ENCODE data around the gene ANTXR2.

ANTXR2 gene

DNA sequence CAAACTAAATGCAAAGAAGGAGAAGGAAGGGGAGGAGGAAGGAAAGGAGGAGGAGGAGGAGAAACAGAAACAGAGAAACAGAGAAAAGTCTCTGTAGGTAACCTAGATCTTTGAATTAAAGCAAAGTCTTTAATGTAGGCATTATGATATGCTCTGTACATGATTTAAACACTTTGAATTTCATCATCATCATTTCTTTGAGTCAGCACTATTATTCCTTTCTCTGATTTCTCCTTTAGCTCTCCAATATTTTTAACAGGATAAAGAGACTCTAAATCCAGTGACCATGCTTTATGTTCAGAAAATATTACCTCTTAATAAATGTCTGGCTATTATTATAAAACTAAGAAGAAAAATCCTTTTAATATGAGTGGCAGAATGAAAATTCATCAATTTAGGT, 124.3 kb downstream of the ANTXR2 start:
- H3K27ac ChIP-seq (ENCODE audit: insufficient read depth, low read length, poor library complexity, severe bottlenecking), result no peak overlapping the region
- no peaks in the 10 kb centered on the region for H3K4me1 ChIP-seq (ENCODE audit: control insufficient read depth, insufficient read depth, low read length, poor library complexity, severe bottlenecking)
- no peaks in the 10 kb centered on the region for H3K27me3 ChIP-seq (replicated peaks; ENCODE audit: control insufficient read depth, insufficient read depth, low read length, poor library complexity, severe bottlenecking)
- no peaks in the 10 kb centered on the region for H3K9me3 ChIP-seq (ENCODE audit: control insufficient read depth, low read length)
- H3K36me3 ChIP-seq (ENCODE audit: control insufficient read depth, insufficient read depth, low read length), result no peaks in the 10 kb centered on the region
- no peak for DNase-seq
- no peak overlapping the region for H3K4me3 ChIP-seq (ENCODE audit: insufficient read depth, low read depth, low read length, poor library complexity, severe bottlenecking)

DNA sequence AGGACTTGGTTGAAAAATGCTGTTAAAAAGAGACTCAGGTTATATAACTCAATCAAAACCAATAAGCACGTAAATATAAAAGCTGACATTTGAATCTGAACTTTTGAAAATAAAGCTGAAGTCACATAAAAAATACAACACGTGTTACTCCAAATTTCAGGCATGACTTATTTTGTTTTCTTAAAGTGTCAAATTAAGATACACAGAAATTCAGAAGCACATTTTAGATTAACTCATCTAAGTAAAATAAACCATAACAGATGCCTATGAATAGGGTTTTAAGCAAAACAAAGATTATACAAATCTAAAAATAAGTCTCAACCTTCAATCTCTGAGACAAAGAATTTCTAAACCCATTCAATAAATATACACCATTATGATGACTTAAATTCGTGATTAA, 124.8 kb downstream of the ANTXR2 start:
- Histone ChIP-seq H3K4me1 (ENCODE audit: control insufficient read depth, insufficient read depth, low read length, poor library complexity, severe bottlenecking) (no peaks in the 10 kb centered on the region), H3K4me3 (ENCODE audit: insufficient read depth, low read depth, low read length, poor library complexity, severe bottlenecking) (no peak overlapping the region), H3K27ac (ENCODE audit: insufficient read depth, low read length, poor library complexity, severe bottlenecking) (no peak overlapping the region), H3K36me3 (ENCODE audit: control insufficient read depth, insufficient read depth, low read length) (no peaks in the 10 kb centered on the region), H3K9me3 (ENCODE audit: control insufficient read depth, low read length) (no peaks in the 10 kb centered on the region), H3K27me3 (replicated peaks; ENCODE audit: control insufficient read depth, insufficient read depth, low read length, poor library complexity, severe bottlenecking) (no peaks in the 10 kb centered on the region)
- no peak for DNase-seq

DNA sequence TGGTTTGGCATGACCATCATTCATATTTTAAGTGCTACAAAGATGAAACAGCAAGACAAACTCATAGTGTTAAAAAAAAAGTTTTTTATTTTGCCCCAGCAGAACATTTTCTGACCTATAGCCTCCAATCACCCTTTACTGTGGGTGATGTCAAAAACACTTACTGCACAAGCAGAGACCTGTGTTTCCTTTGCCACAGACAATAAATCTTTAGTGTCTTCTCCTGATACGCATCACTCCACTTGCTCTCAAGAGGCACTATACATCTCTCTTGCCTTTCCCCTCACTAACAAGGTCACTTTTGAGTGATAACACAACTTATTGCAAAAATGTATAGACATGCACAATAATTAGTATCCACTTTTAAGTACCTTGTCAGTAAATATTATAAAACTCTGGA, 125.6 kb downstream of the ANTXR2 start:
- H3K9me3 ChIP-seq (ENCODE audit: control insufficient read depth, low read length), result no peaks in the 10 kb centered on the region
- H3K27ac ChIP-seq (ENCODE audit: insufficient read depth, low read length, poor library complexity, severe bottlenecking), result no peak overlapping the region
- H3K27me3 ChIP-seq (replicated peaks; ENCODE audit: control insufficient read depth, insufficient read depth, low read length, poor library complexity, severe bottlenecking), result no peaks in the 10 kb centered on the region
- H3K36me3 ChIP-seq (ENCODE audit: control insufficient read depth, insufficient read depth, low read length), result no peaks in the 10 kb centered on the region
- no peak for DNase-seq
- H3K4me3 ChIP-seq (ENCODE audit: insufficient read depth, low read depth, low read length, poor library complexity, severe bottlenecking), result no peak overlapping the region
- H3K4me1 ChIP-seq (ENCODE audit: control insufficient read depth, insufficient read depth, low read length, poor library complexity, severe bottlenecking), result no peaks in the 10 kb centered on the region

DNA sequence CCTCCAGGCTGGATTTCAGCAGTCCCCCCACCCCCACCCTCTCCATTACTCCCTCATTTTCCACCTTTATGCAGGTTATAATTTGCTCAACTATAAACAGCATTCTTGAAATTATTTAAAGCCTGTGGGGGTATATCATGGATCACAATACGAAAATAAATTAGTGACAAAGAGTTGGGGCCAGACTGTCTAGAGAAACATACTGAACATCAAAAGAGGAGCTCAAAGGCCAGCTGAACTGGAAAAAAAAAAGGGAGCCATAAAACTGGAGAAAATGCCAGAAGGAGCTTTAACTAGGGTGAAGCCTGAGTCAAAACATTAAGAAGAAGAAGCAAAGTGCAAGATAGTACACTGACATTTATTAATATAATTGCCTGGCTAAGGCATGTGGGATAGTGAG, 137.8 kb downstream of the ANTXR2 start:
- H3K4me3 ChIP-seq (ENCODE audit: insufficient read depth, low read depth, low read length, poor library complexity, severe bottlenecking), result no peak overlapping the region
- H3K9me3 ChIP-seq (ENCODE audit: control insufficient read depth, low read length), result no peaks in the 10 kb centered on the region
- no peak for DNase-seq
- H3K4me1 ChIP-seq (ENCODE audit: control insufficient read depth, insufficient read depth, low read length, poor library complexity, severe bottlenecking), result no peaks in the 10 kb centered on the region
- no peak overlapping the region for H3K27ac ChIP-seq (ENCODE audit: insufficient read depth, low read length, poor library complexity, severe bottlenecking)
- no peaks in the 10 kb centered on the region for H3K36me3 ChIP-seq (ENCODE audit: control insufficient read depth, insufficient read depth, low read length)
- H3K27me3 ChIP-seq (replicated peaks; ENCODE audit: control insufficient read depth, insufficient read depth, low read length, poor library complexity, severe bottlenecking), result no peaks in the 10 kb centered on the region

DNA sequence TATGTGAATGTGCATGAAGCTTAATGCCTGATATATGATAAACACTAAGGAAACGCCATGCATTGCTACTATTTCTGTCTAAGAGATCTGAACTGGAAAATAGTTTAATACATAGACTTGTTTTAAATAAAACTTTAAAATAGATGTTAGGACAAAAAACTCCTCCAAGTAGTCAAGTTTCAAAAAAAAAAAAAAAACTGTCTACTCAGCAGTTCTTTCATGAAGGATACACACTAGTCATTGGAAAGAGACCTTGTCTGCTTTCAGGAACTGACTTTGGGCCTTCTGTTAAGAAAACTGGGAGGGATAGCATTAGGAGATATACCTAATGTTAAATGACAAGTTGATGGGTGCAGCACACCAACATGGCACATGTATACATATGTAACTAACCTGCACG, 138.4 kb downstream of the ANTXR2 start:
- no peak for DNase-seq
- no peaks in the 10 kb centered on the region for H3K4me1 ChIP-seq (ENCODE audit: control insufficient read depth, insufficient read depth, low read length, poor library complexity, severe bottlenecking)
- no peak overlapping the region for H3K27ac ChIP-seq (ENCODE audit: insufficient read depth, low read length, poor library complexity, severe bottlenecking)
- H3K27me3 ChIP-seq (replicated peaks; ENCODE audit: control insufficient read depth, insufficient read depth, low read length, poor library complexity, severe bottlenecking), result no peaks in the 10 kb centered on the region
- H3K36me3 ChIP-seq (ENCODE audit: control insufficient read depth, insufficient read depth, low read length), result no peaks in the 10 kb centered on the region
- H3K9me3 ChIP-seq (ENCODE audit: control insufficient read depth, low read length), result no peaks in the 10 kb centered on the region
- H3K4me3 ChIP-seq (ENCODE audit: insufficient read depth, low read depth, low read length, poor library complexity, severe bottlenecking), result no peak overlapping the region

DNA sequence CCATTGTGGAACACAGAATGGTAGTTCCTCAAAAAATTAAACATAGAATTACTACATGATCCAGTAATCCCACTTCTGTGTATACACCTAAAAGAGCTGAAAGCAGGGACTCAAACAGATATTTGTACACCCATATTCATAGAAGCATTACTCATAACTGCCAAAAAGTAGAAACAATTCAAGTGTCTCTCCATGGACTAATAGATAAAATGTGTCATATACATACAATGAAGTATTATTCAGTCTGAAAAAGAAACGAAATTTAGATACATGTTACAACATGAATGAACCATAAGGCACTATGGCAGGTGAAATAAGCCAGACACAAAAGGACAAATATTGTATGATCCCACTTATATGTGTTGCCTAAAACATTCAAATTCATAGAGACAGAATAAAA, 145.1 kb downstream of the ANTXR2 start:
- no peaks in the 10 kb centered on the region for H3K27me3 ChIP-seq (replicated peaks; ENCODE audit: control insufficient read depth, insufficient read depth, low read length, poor library complexity, severe bottlenecking)
- no peak overlapping the region for H3K4me3 ChIP-seq (ENCODE audit: insufficient read depth, low read depth, low read length, poor library complexity, severe bottlenecking)
- DNase-seq, result no peak
- no peaks in the 10 kb centered on the region for H3K9me3 ChIP-seq (ENCODE audit: control insufficient read depth, low read length)
- H3K36me3 ChIP-seq (ENCODE audit: control insufficient read depth, insufficient read depth, low read length), result no peaks in the 10 kb centered on the region
- no peaks in the 10 kb centered on the region for H3K4me1 ChIP-seq (ENCODE audit: control insufficient read depth, insufficient read depth, low read length, poor library complexity, severe bottlenecking)
- no peak overlapping the region for H3K27ac ChIP-seq (ENCODE audit: insufficient read depth, low read length, poor library complexity, severe bottlenecking)

DNA sequence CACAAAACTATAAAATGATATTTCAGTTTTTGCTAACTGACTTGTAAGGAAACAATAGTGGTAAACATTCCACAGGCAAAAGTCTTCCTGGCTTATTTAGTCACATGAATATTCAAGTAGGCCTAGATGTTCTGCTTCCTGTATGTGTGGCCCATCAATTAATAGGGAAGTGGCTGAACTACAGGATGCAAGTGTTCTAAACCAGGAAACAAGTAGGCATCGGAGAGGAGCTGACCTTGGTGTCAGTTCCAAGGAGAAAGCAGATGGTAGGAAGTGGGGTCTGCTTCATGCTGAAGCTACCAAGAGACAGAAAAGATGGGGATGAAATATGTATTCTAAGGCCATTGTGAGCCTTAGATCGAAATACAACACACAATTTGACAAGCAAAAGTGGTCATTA, 149.7 kb downstream of the ANTXR2 start:
- Histone ChIP-seq H3K4me1 (ENCODE audit: control insufficient read depth, insufficient read depth, low read length, poor library complexity, severe bottlenecking) (no peaks in the 10 kb centered on the region), H3K27ac (ENCODE audit: insufficient read depth, low read length, poor library complexity, severe bottlenecking) (no peak overlapping the region), H3K36me3 (ENCODE audit: control insufficient read depth, insufficient read depth, low read length) (no peaks in the 10 kb centered on the region), H3K4me3 (ENCODE audit: insufficient read depth, low read depth, low read length, poor library complexity, severe bottlenecking) (no peak overlapping the region), H3K9me3 (ENCODE audit: control insufficient read depth, low read length) (no peaks in the 10 kb centered on the region), H3K27me3 (replicated peaks; ENCODE audit: control insufficient read depth, insufficient read depth, low read length, poor library complexity, severe bottlenecking) (no peaks in the 10 kb centered on the region)
- no peak for DNase-seq

DNA sequence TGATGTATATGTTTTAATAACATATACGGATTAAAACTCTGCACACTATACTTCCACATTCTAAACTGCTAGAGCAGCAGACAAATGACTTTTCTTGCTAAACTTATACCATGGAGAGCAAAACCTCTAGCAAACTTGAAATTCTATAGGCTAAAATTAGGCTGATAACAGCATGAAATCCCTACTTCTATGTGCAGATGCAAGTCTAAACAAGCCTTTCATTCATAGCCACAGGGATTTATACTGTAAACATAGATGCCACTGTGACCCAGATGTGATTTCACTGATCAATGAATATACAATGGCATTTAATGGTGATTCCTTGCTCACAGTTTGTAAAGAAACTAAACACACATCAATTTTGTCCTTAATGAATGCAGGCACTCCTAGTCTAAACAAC, 151.0 kb downstream of the ANTXR2 start:
- H3K4me1 ChIP-seq (ENCODE audit: control insufficient read depth, insufficient read depth, low read length, poor library complexity, severe bottlenecking), result no peaks in the 10 kb centered on the region
- no peaks in the 10 kb centered on the region for H3K36me3 ChIP-seq (ENCODE audit: control insufficient read depth, insufficient read depth, low read length)
- no peak overlapping the region for H3K4me3 ChIP-seq (ENCODE audit: insufficient read depth, low read depth, low read length, poor library complexity, severe bottlenecking)
- no peaks in the 10 kb centered on the region for H3K9me3 ChIP-seq (ENCODE audit: control insufficient read depth, low read length)
- H3K27me3 ChIP-seq (replicated peaks; ENCODE audit: control insufficient read depth, insufficient read depth, low read length, poor library complexity, severe bottlenecking), result no peaks in the 10 kb centered on the region
- H3K27ac ChIP-seq (ENCODE audit: insufficient read depth, low read length, poor library complexity, severe bottlenecking), result no peak overlapping the region
- DNase-seq, result no peak

DNA sequence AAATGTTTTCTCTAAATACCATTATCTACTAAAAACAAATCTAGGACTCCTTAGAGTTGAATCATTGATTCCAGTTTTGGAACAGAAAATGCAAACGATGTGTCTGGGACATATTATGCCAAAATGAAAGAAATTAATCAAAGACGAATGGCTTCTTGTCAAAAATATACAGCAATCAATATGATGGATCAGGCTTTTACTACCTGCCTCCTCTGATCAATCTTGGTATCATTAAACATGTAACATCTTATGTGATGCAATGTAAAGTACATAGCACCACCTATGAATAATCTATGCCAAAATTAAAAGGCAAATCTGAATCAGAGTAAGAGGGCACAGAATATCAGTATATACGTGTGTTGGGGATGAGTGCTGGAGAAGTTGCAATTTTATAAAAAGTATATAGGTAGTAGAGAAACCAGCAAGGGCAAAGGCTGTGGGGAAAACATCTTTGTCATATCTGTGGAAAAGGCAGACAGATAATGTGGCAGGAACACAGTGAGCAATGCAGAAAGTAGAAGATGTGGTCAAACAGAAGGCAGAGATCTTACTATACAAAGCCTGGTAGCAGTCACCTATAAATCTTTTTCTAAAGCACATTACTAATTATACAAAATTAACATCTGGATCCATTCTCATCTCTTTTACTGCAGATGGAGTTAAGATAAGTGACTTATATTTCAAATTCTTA, 152.7 kb downstream of the ANTXR2 start:
- no peak overlapping the region for H3K4me3 ChIP-seq (ENCODE audit: insufficient read depth, low read depth, low read length, poor library complexity, severe bottlenecking)
- H3K27ac ChIP-seq (ENCODE audit: insufficient read depth, low read length, poor library complexity, severe bottlenecking), result no peak overlapping the region
- no peaks in the 10 kb centered on the region for H3K36me3 ChIP-seq (ENCODE audit: control insufficient read depth, insufficient read depth, low read length)
- H3K4me1 ChIP-seq (ENCODE audit: control insufficient read depth, insufficient read depth, low read length, poor library complexity, severe bottlenecking), result no peaks in the 10 kb centered on the region
- H3K27me3 ChIP-seq (replicated peaks; ENCODE audit: control insufficient read depth, insufficient read depth, low read length, poor library complexity, severe bottlenecking), result no peaks in the 10 kb centered on the region
- no peaks in the 10 kb centered on the region for H3K9me3 ChIP-seq (ENCODE audit: control insufficient read depth, low read length)
- DNase-seq, result no peak

DNA sequence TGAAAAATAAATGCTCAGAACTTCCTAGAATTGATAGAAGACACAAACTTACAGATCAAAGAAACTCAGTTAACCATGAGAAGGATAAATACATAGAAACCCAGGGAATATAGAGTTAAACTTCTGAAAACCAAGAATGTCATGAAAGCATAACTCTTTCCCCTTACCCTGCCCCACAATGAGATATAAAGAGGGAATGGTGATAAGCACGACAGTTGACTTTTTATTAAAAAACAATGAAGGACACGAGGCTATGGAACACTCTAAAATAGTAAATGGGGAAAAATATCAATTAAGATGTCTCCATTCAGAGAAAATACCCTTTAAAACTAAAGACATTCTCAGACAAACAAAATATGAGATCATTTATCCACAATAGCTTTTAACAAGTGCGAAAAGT, 154.7 kb downstream of the ANTXR2 start:
- H3K36me3 ChIP-seq (ENCODE audit: control insufficient read depth, insufficient read depth, low read length), result no peaks in the 10 kb centered on the region

More for the DNA sequence above, 154.7 kb downstream of the ANTXR2 start:
- H3K27ac ChIP-seq (ENCODE audit: insufficient read depth, low read length, poor library complexity, severe bottlenecking), result no peak overlapping the region
- no peaks in the 10 kb centered on the region for H3K4me1 ChIP-seq (ENCODE audit: control insufficient read depth, insufficient read depth, low read length, poor library complexity, severe bottlenecking)
- no peaks in the 10 kb centered on the region for H3K27me3 ChIP-seq (replicated peaks; ENCODE audit: control insufficient read depth, insufficient read depth, low read length, poor library complexity, severe bottlenecking)
- H3K4me3 ChIP-seq (ENCODE audit: insufficient read depth, low read depth, low read length, poor library complexity, severe bottlenecking), result no peak overlapping the region
- no peak for DNase-seq
- no peaks in the 10 kb centered on the region for H3K9me3 ChIP-seq (ENCODE audit: control insufficient read depth, low read length)

Measured in effector memory CD4-positive, alpha-beta T cell (primary cell).